GM12865 (cell line): ENCODE data around the gene STN1.
"Not testable (repeated sequence)": the region's sequence is repeated elsewhere in the genome, so short reads cannot be mapped to it uniquely, and the experiment has no call there.

Experiments
- DNase-seq: peaks from one replicate; pipeline ENCODE4 v3.0.0; 2010; ENCODE audit warnings: low read depth
- H3K4me3 ChIP-seq: 2 replicates; pipeline ENCODE4 v1.5.1; 2011; ENCODE audit warnings: mild to moderate bottlenecking, low read depth, low read length, control low read depth
- CTCF ChIP-seq: IDR thresholded peaks from 2 replicates; pipeline ENCODE4 v1.5.1; 2011; ENCODE audit warnings: low read length, control low read depth, low read depth, inconsistent platforms; ENCODE audit not compliant: insufficient read depth; ENCODE audit errors: missing control alignments

The STN1 gene

GRCh38 chr10:103847909-103848468 lies 70.0 kb downstream of the STN1 start:
- TF ChIP-seq CTCF, result no peak
- no peak for DNase-seq
- no peak overlapping the region for H3K4me3 ChIP-seq

GRCh38 chr10:103847346-103847745 lies 70.6 kb downstream of the STN1 start:
- no peak overlapping the region for H3K4me3 ChIP-seq
- TF ChIP-seq CTCF, result no peak
- no peak for DNase-seq

GRCh38 chr10:103845972-103846371 lies 72.0 kb downstream of the STN1 start:
- no peak for TF ChIP-seq CTCF
- peak; percentile 22 for DNase-seq
- no peak overlapping the region for H3K4me3 ChIP-seq

GRCh38 chr10:103845346-103845745 lies 72.6 kb downstream of the STN1 start:
- DNase-seq, H3K4me3 ChIP-seq: not testable (repeated sequence)

- DNase-seq, result no peak
- no peak for TF ChIP-seq CTCF
- no peak overlapping the region for H3K4me3 ChIP-seq
These were observed 74.0 kb downstream of the STN1 start for GRCh38 chr10:103843854-103844570.

GRCh38 chr10:103843045-103843444 lies 74.9 kb downstream of the STN1 start:
- no peak for DNase-seq
- H3K4me3 ChIP-seq, result no peak overlapping the region
- no peak for TF ChIP-seq CTCF

GRCh38 chr10:103842605-103843004 lies 75.4 kb downstream of the STN1 start:
- TF ChIP-seq CTCF, result no peak
- no peak for DNase-seq
- no peak overlapping the region for H3K4me3 ChIP-seq
